Thyroid gland (tissue), 4 donors: ENCODE data around the gene MAP7D3.

Source experiments
- POLR2A ChIP-seq, 2 donors: fragments of 450-650 bp; IDR thresholded peaks; one replicate each; pipeline ENCODE4 v1.6.1; 2017; ENCODE audit warnings: antibody characterized with exemption in 2 of 2, mild to moderate bottlenecking in 2 of 2, moderate library complexity in 1 of 2
- TF ChIP-seq, protein P1 (sequence below), 6 experiments: fragments of 200-600 bp in 3 of 6; fragments of 450-650 bp in 3 of 6; sonication (generic) in 3 of 6; IDR thresholded peaks; one replicate each; pipeline ENCODE4 v1.5.1; 2016 to 2019; ENCODE audit warnings: antibody characterized with exemption in 6 of 6, mild to moderate bottlenecking in 2 of 6, inconsistent platforms in 1 of 6, moderate library complexity in 1 of 6

GRCh38 chrX:136200466-136200865 lies 50.7 kb downstream of the MAP7D3 start:
- TF ChIP-seq, protein P1, sequence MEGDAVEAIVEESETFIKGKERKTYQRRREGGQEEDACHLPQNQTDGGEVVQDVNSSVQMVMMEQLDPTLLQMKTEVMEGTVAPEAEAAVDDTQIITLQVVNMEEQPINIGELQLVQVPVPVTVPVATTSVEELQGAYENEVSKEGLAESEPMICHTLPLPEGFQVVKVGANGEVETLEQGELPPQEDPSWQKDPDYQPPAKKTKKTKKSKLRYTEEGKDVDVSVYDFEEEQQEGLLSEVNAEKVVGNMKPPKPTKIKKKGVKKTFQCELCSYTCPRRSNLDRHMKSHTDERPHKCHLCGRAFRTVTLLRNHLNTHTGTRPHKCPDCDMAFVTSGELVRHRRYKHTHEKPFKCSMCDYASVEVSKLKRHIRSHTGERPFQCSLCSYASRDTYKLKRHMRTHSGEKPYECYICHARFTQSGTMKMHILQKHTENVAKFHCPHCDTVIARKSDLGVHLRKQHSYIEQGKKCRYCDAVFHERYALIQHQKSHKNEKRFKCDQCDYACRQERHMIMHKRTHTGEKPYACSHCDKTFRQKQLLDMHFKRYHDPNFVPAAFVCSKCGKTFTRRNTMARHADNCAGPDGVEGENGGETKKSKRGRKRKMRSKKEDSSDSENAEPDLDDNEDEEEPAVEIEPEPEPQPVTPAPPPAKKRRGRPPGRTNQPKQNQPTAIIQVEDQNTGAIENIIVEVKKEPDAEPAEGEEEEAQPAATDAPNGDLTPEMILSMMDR (IDR thresholded peaks at IDR 0.05): peak in 3 of 6 experiments; percentile 25 to 53 (median 29)
- TF ChIP-seq POLR2A (IDR thresholded peaks at IDR 0.05): no peak
